ENCODE data around the gene HCFC1R1.

HCFC1R1 gene

GRCh38 chr16:3013491-3013951, 10.2 kb downstream of the HCFC1R1 start:
- TF ChIP-seq CTCF (conservative IDR thresholded peaks at IDR 0.05; ENCODE audit: low read depth, low read length): no peak
- no peak for DNase-seq (ENCODE audit: low read depth)

GRCh38 chr16:3012828-3013420, 10.8 kb downstream of the HCFC1R1 start, which contains the start of gene CLDN9:
Gene CLDN9, plus strand, starts transcription at chr16:3012923. Its CDS starts 440 bp downstream, at chr16:3013363.
- no peak for DNase-seq (ENCODE audit: low read depth)
- TF ChIP-seq CTCF (conservative IDR thresholded peaks at IDR 0.05; ENCODE audit: low read depth, low read length): no peak
- H3K4me3 ChIP-seq (ENCODE audit: low read depth, low read length): no peak within 1 kb of the TSS

More at GRCh38 chr16:3013491-3013951, 10.2 kb downstream of the HCFC1R1 start:
- H3K4me3 ChIP-seq (ENCODE audit: low read depth, low read length): no peak overlapping the region

GRCh38 chr16:3012246-3012645, 11.5 kb downstream of the HCFC1R1 start:
- H3K4me3 ChIP-seq (ENCODE audit: low read depth, low read length): no peak overlapping the region
- no peak for DNase-seq (ENCODE audit: low read depth)

GRCh38 chr16:3010510-3010909, 13.2 kb downstream of the HCFC1R1 start:
- no peak overlapping the region for H3K4me3 ChIP-seq (ENCODE audit: low read depth, low read length)
- no peak for DNase-seq (ENCODE audit: low read depth)
- TF ChIP-seq CTCF (conservative IDR thresholded peaks at IDR 0.05; ENCODE audit: low read depth, low read length): no peak

More at GRCh38 chr16:3012246-3012645, 11.5 kb downstream of the HCFC1R1 start:
- TF ChIP-seq CTCF (conservative IDR thresholded peaks at IDR 0.05; ENCODE audit: low read depth, low read length): no peak

- no peak overlapping the region for H3K4me3 ChIP-seq (ENCODE audit: low read depth, low read length)
- peak; percentile 24 for DNase-seq (ENCODE audit: low read depth)
- TF ChIP-seq CTCF (conservative IDR thresholded peaks at IDR 0.05; ENCODE audit: low read depth, low read length): no peak
These were observed 14.0 kb downstream of the HCFC1R1 start for GRCh38 chr16:3009568-3010390.

GRCh38 chr16:3008690-3009037, 15.1 kb downstream of the HCFC1R1 start:
- no peak for TF ChIP-seq CTCF (conservative IDR thresholded peaks at IDR 0.05; ENCODE audit: low read depth, low read length)
- H3K4me3 ChIP-seq (ENCODE audit: low read depth, low read length): no peak overlapping the region
- no peak for DNase-seq (ENCODE audit: low read depth)

Measured in choroid plexus epithelial cell (primary cell).